BJ (cell line): ENCODE results near the gene MCM5. TPM values are rescaled to one million over a fixed set of nuclear protein-coding genes. Genes with fewer than 3 reads are reported as not detected.
"Not testable (repeated sequence)": the region's sequence is repeated elsewhere in the genome, so short reads cannot be mapped to it uniquely, and the experiment has no call there.

Experiments
- CTCF ChIA-PET: fragments of 350-600 bp; formaldehyde crosslinking; extraction: SDS; loops from one replicate; lab custom pipeline; 2021; ENCODE audit warnings: antibody characterized with exemption, inconsistent platforms; lab: Yijun Ruan, JAX
- POLR2A ChIA-PET: fragments of 300-600 bp; sonication (Branson Sonifier 250); formaldehyde crosslinking; extraction: SDS; loops from one replicate; lab custom pipeline; 2021; ENCODE audit warnings: antibody characterized with exemption; lab: Charles Lee
- DNase-seq: peaks from one replicate; pipeline ENCODE4 v3.0.0-alpha.2; 2011; ENCODE audit warnings: low read depth
- H3K27me3 ChIP-seq: 2 replicates; pipeline ENCODE4 v1.6.0; 2011; ENCODE audit warnings: low read length; ENCODE audit not compliant: control insufficient read depth, insufficient read depth
- H3K36me3 ChIP-seq: 2 replicates; pipeline ENCODE4 v1.5.1; 2011; ENCODE audit warnings: low read length; ENCODE audit not compliant: control insufficient read depth, insufficient read depth
- H3K4me3 ChIP-seq: 2 replicates; pipeline ENCODE4 v1.5.1; 2011; ENCODE audit warnings: low read depth, mild to moderate bottlenecking, control low read depth, low read length
- polyA plus RNA-seq: library from polyadenylated mRNA; depleted of rRNA; stranded (reverse); fragments of >200 nt; gene quantifications from 2 replicates; pipeline ENCODE4 v1.2.3, GENCODE V29; 2011
- TF ChIP-seq, protein P1 (sequence below): IDR thresholded peaks from 2 replicates; pipeline ENCODE4 v1.5.1; 2011; ENCODE audit warnings: low read depth, mild to moderate bottlenecking, control low read depth, inconsistent platforms, low read length, moderate library complexity; ENCODE audit not compliant: insufficient read depth

The MCM5 gene
- polyA plus RNA-seq, 1 experiment = 34.6 TPM

- no peak overlapping the region for H3K4me3 ChIP-seq
- H3K27me3 ChIP-seq = no peaks in the 10 kb centered on the region
- no peak for DNase-seq
- ChIA-PET POLR2A (no interaction called here), CTCF (interaction anchor here (11.9 kb wide), 1 partner anchor 142 kb away, joined by 220 read pairs; no protein-coding TSS in a partner anchor)
- H3K36me3 ChIP-seq = no peaks in the 10 kb centered on the region; the same call in 1 of the 2 replicates
- TF ChIP-seq, protein P1, sequence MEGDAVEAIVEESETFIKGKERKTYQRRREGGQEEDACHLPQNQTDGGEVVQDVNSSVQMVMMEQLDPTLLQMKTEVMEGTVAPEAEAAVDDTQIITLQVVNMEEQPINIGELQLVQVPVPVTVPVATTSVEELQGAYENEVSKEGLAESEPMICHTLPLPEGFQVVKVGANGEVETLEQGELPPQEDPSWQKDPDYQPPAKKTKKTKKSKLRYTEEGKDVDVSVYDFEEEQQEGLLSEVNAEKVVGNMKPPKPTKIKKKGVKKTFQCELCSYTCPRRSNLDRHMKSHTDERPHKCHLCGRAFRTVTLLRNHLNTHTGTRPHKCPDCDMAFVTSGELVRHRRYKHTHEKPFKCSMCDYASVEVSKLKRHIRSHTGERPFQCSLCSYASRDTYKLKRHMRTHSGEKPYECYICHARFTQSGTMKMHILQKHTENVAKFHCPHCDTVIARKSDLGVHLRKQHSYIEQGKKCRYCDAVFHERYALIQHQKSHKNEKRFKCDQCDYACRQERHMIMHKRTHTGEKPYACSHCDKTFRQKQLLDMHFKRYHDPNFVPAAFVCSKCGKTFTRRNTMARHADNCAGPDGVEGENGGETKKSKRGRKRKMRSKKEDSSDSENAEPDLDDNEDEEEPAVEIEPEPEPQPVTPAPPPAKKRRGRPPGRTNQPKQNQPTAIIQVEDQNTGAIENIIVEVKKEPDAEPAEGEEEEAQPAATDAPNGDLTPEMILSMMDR = no peak
Observed at GRCh38 chr22:35436421-35436820, 36.5 kb downstream of the MCM5 start.

GRCh38 chr22:35437049-35437448 lies 37.1 kb downstream of the MCM5 start:
- H3K36me3 ChIP-seq = no peaks in the 10 kb centered on the region; the same call in 1 of the 2 replicates
- no peaks in the 10 kb centered on the region for H3K27me3 ChIP-seq
- H3K4me3 ChIP-seq = no peak overlapping the region
- ChIA-PET POLR2A (no interaction called here), CTCF (interaction anchor here (11.9 kb wide), 1 partner anchor 141 kb away, joined by 220 read pairs; no protein-coding TSS in a partner anchor)
- no peak for DNase-seq
- TF ChIP-seq, protein P1 = no peak

- H3K27me3 ChIP-seq, H3K36me3 ChIP-seq, H3K4me3 ChIP-seq, POLR2A ChIA-PET, CTCF ChIA-PET, DNase-seq: not testable (repeated sequence)
Observed at GRCh38 chr22:35438673-35439364, 38.9 kb downstream of the MCM5 start.

DNA sequence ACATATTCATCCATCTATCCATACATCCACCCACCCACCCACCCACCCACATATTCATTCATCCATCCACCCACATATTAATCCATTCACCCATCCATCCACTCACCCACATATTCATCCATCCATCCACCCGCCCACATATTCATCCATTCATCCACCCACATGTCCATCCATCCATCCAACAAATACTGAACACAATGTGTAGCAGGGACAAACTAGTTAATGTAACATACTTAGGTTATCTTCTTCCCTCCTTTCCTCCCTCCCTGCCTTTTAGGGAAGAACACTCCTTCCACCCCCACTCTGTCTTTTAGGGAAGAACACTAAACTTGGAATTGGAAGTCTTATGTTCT lies 39.4 kb downstream of the MCM5 start:
- ChIA-PET POLR2A (no interaction called here), CTCF (no interaction called here)
- TF ChIP-seq, protein P1 = no peak
- Histone ChIP-seq H3K27me3 (no peaks in the 10 kb centered on the region), H3K4me3 (no peak overlapping the region), H3K36me3 (no peaks in the 10 kb centered on the region)
- no peak for DNase-seq

GRCh38 chr22:35440129-35440528 lies 40.2 kb downstream of the MCM5 start:
- ChIA-PET CTCF (no interaction called here), POLR2A (no interaction called here)
- H3K27me3 ChIP-seq = no peaks in the 10 kb centered on the region
- H3K36me3 ChIP-seq = no peaks in the 10 kb centered on the region
- no peak for DNase-seq
- H3K4me3 ChIP-seq = no peak overlapping the region
- TF ChIP-seq, protein P1 = no peak
